ENCODE measurements around the gene RBBP8NL.

Gene RBBP8NL

GRCh38 chr20:62437927-62438326 is 10.6 kb upstream of the RBBP8NL start:
- peaks cover 12% of the 10 kb centered on the region; the same call in 1 of the 2 replicates for H3K27me3 ChIP-seq (ENCODE audit: insufficient read depth, low read length)
- no peak for TF ChIP-seq EZH2 (IDR thresholded peaks at IDR 0.05; ENCODE audit: borderline replicate concordance, low read length)
- TF ChIP-seq CTCF (IDR thresholded peaks at IDR 0.05; ENCODE audit: low read length), result no peak

GRCh38 chr20:62437496-62437895 is 10.2 kb upstream of the RBBP8NL start:
- no peaks in the 10 kb centered on the region for H3K9me2 ChIP-seq (ENCODE audit: low read depth, low read length)
- H3F3A ChIP-seq (ENCODE audit: insufficient read depth, low read length), result no peaks in the 10 kb centered on the region
- H3K27me3 ChIP-seq (ENCODE audit: insufficient read depth, low read length), result peaks cover 12% of the 10 kb centered on the region; the same call in 1 of the 2 replicates
- no peak overlapping the region for H3K4me3 ChIP-seq (ENCODE audit: low read depth, low read length, poor library complexity, severe bottlenecking)
- H2AFZ ChIP-seq (ENCODE audit: low read length), result no peak overlapping the region
- no peaks in the 10 kb centered on the region for H3K36me3 ChIP-seq (ENCODE audit: insufficient read depth, low read length)
- H3K9ac ChIP-seq (ENCODE audit: low read length), result no peak overlapping the region
- TF ChIP-seq EZH2 (IDR thresholded peaks at IDR 0.05; ENCODE audit: borderline replicate concordance, low read length) (no peak), CTCF (IDR thresholded peaks at IDR 0.05; ENCODE audit: low read length) (no peak)
- no peaks in the 10 kb centered on the region for H3K4me1 ChIP-seq (ENCODE audit: insufficient read depth, low read length, severe bottlenecking)
- no peaks in the 10 kb centered on the region for H4K20me1 ChIP-seq (ENCODE audit: insufficient read depth, low read length)
- H3K9me3 ChIP-seq (ENCODE audit: low read length), result no peaks in the 10 kb centered on the region
- no peaks in the 10 kb centered on the region for H3K79me2 ChIP-seq (ENCODE audit: insufficient read depth, low read length)
- H3K4me2 ChIP-seq (ENCODE audit: low read length), result no peak overlapping the region
- no peak overlapping the region for H3K27ac ChIP-seq (ENCODE audit: low read depth, low read length, poor library complexity, severe bottlenecking)

More at GRCh38 chr20:62437927-62438326, 10.6 kb upstream of the RBBP8NL start:
- Histone ChIP-seq H3K4me1 (ENCODE audit: insufficient read depth, low read length, severe bottlenecking) (no peaks in the 10 kb centered on the region), H3K36me3 (ENCODE audit: insufficient read depth, low read length) (no peaks in the 10 kb centered on the region), H4K20me1 (ENCODE audit: insufficient read depth, low read length) (no peaks in the 10 kb centered on the region), H2AFZ (ENCODE audit: low read length) (no peak overlapping the region), H3K4me3 (ENCODE audit: low read depth, low read length, poor library complexity, severe bottlenecking) (no peak overlapping the region), H3K9ac (ENCODE audit: low read length) (no peak overlapping the region), H3K27ac (ENCODE audit: low read depth, low read length, poor library complexity, severe bottlenecking) (no peak overlapping the region), H3F3A (ENCODE audit: insufficient read depth, low read length) (no peaks in the 10 kb centered on the region), H3K79me2 (ENCODE audit: insufficient read depth, low read length) (no peaks in the 10 kb centered on the region), H3K4me2 (ENCODE audit: low read length) (no peak overlapping the region), H3K9me3 (ENCODE audit: low read length) (no peaks in the 10 kb centered on the region), H3K9me2 (ENCODE audit: low read depth, low read length) (no peaks in the 10 kb centered on the region)

GRCh38 chr20:62436692-62437091 is 9.4 kb upstream of the RBBP8NL start:
- Histone ChIP-seq H2AFZ (ENCODE audit: low read length) (no peak overlapping the region), H3F3A (ENCODE audit: insufficient read depth, low read length) (no peaks in the 10 kb centered on the region), H4K20me1 (ENCODE audit: insufficient read depth, low read length) (no peaks in the 10 kb centered on the region), H3K27me3 (ENCODE audit: insufficient read depth, low read length) (peaks cover 12% of the 10 kb centered on the region; the same call in 1 of the 2 replicates), H3K4me3 (ENCODE audit: low read depth, low read length, poor library complexity, severe bottlenecking) (no peak overlapping the region), H3K79me2 (ENCODE audit: insufficient read depth, low read length) (no peaks in the 10 kb centered on the region), H3K27ac (ENCODE audit: low read depth, low read length, poor library complexity, severe bottlenecking) (no peak overlapping the region), H3K9ac (ENCODE audit: low read length) (no peak overlapping the region), H3K36me3 (ENCODE audit: insufficient read depth, low read length) (no peaks in the 10 kb centered on the region), H3K9me3 (ENCODE audit: low read length) (no peaks in the 10 kb centered on the region), H3K4me2 (ENCODE audit: low read length) (no peak overlapping the region), H3K4me1 (ENCODE audit: insufficient read depth, low read length, severe bottlenecking) (no peaks in the 10 kb centered on the region), H3K9me2 (ENCODE audit: low read depth, low read length) (no peaks in the 10 kb centered on the region)
- TF ChIP-seq CTCF (IDR thresholded peaks at IDR 0.05; ENCODE audit: low read length) (no peak), EZH2 (IDR thresholded peaks at IDR 0.05; ENCODE audit: borderline replicate concordance, low read length) (no peak)

Measured in OCI-LY1 (cell line).